K562 (cell line): Measurements from ENCODE around the gene FHIT. TPM values are rescaled to one million over a fixed set of nuclear protein-coding genes. Genes with fewer than 3 reads are reported as not detected.
A peak's percentile ranks its signal among the peaks of the same experiment; 100 is the strongest.

ENCODE experiments used
- AFF1 ChIP-seq, 2 experiments: fragments of 450-650 bp; IDR thresholded peaks; 2 replicates each; pipeline ENCODE4 v1.6.1; 2018; ENCODE audit warnings: mild to moderate bottlenecking in 2 of 2, low read depth in 1 of 2; ENCODE audit not compliant: partially characterized antibody in 2 of 2
- BACH1 ChIP-seq: fragments of 200-800 bp; sonication (Bioruptor generic); IDR thresholded peaks from 2 replicates; pipeline ENCODE4 v1.6.1; 2016; ENCODE audit warnings: missing genetic modification characterization, missing compliant biosample characterization
- CHAMP1 ChIP-seq: fragments of 450-650 bp; IDR thresholded peaks from 2 replicates; pipeline ENCODE4 v1.6.1; 2016; ENCODE audit warnings: mild to moderate bottlenecking
- CHCHD3 ChIP-seq: fragments of 250-450 bp; sonication (Bioruptor Pico); IDR thresholded peaks from 2 replicates; pipeline ENCODE4 v2.1.2; 2022; ENCODE audit warnings: mild to moderate bottlenecking
- FOXJ2 ChIP-seq: fragments of 200-800 bp; sonication (Bioruptor generic); IDR thresholded peaks from 2 replicates; pipeline ENCODE4 v1.6.1; 2016; ENCODE audit warnings: missing genetic modification characterization, missing compliant biosample characterization
- GATA2 ChIP-seq: sonication (generic); formaldehyde crosslinking; IDR thresholded peaks from 2 replicates; pipeline ENCODE4 v1.4.0; 2020; ENCODE audit warnings: mild to moderate bottlenecking, missing genetic modification reagents
- HDAC3 ChIP-seq: fragments of 450-650 bp; IDR thresholded peaks from 2 replicates; pipeline ENCODE4 v1.6.1; 2018; ENCODE audit warnings: borderline replicate concordance, mild to moderate bottlenecking, moderate library complexity; ENCODE audit not compliant: partially characterized antibody
- IRF9 ChIP-seq: fragments of 450-650 bp; IDR thresholded peaks from 2 replicates; pipeline ENCODE4 v1.6.1; 2016; ENCODE audit warnings: missing biosample characterization, missing genetic modification characterization
- MCM2 ChIP-seq: fragments of 450-650 bp; IDR thresholded peaks from 2 replicates; pipeline ENCODE4 v1.6.1; 2017; ENCODE audit warnings: low read depth, mild to moderate bottlenecking
- MTA1 ChIP-seq: fragments of 450-650 bp; IDR thresholded peaks from 2 replicates; pipeline ENCODE4 v1.6.1; 2017; ENCODE audit warnings: borderline replicate concordance
- RBM25 ChIP-seq: fragments of 200-400 bp; formaldehyde crosslinking; IDR thresholded peaks from 2 replicates; pipeline ENCODE4 v1.6.1; 2018; ENCODE audit warnings: low read length, low read depth, moderate library complexity; ENCODE audit not compliant: severe bottlenecking
- USF2 ChIP-seq: sonication (generic); formaldehyde crosslinking; IDR thresholded peaks from 2 replicates; pipeline ENCODE4 v1.5.0; 2020; ENCODE audit warnings: missing genetic modification reagents
- YY1 ChIP-seq, 3 experiments: IDR thresholded peaks; 2 replicates each; pipeline ENCODE4 v1.6.1; 2011; ENCODE audit warnings: low read length in 2 of 3, mild to moderate bottlenecking in 2 of 3, moderate library complexity in 2 of 3, borderline replicate concordance in 1 of 3, control low read depth in 1 of 3, low read depth in 1 of 3; ENCODE audit not compliant: insufficient read depth in 3 of 3, insufficient replicate concordance in 2 of 3, control insufficient read depth in 1 of 3, insufficient read length in 1 of 3; ENCODE audit errors: extremely low read depth in 1 of 3
- ZFP91 ChIP-seq: sonication (generic); formaldehyde crosslinking; IDR thresholded peaks from 2 replicates; pipeline ENCODE4 v1.8.0; 2022; ENCODE audit warnings: mild to moderate bottlenecking, missing genetic modification reagents
- ZNF217 ChIP-seq: sonication (generic); formaldehyde crosslinking; IDR thresholded peaks from 2 replicates; pipeline ENCODE4 v1.8.0; 2022; ENCODE audit warnings: mild to moderate bottlenecking, missing genetic modification reagents
- ZNF311 ChIP-seq: fragments of 250-450 bp; sonication (Bioruptor Pico); IDR thresholded peaks from 2 replicates; pipeline ENCODE4 v1.4.0; 2020; ENCODE audit warnings: mild to moderate bottlenecking, moderate library complexity
- polyA plus RNA-seq, 8 experiments: library from polyadenylated mRNA; depleted of rRNA in 4 of 8; stranded (reverse) in 5 of 8; unstranded in 3 of 8; fragments of >200 nt; fragmentation: Nextera tagmentation in 2 of 8; fragmentation: Illumina TruSeq in 1 of 8; extraction: Ambion mirVana in 2 of 8; extraction: Trizol in 1 of 8; gene quantifications; 2 replicates each; pipeline versions ENCODE4 v1.2.1 to v1.2.3, GENCODE V29; 2011 to 2014; ENCODE audit warnings: inconsistent platforms in 1 of 8, missing spikeins in 1 of 8
- total RNA-seq, 7 experiments: library from RNA; depleted of rRNA in 6 of 7; stranded (reverse); fragments of >200 nt in 6 of 7; fragmentation: Illumina TruSeq in 2 of 7; extraction: Trizol in 2 of 7; gene quantifications; 2 replicates each; pipeline versions ENCODE4 v1.2.1 to v1.2.3, GENCODE V29; 2011 to 2021; ENCODE audit warnings: low replicate concordance in 1 of 7

Gene FHIT
- total and polyA plus RNA-seq, 9 of the 15 experiments (the other 6 are each of a cell fraction or from before 2014, with no cell fraction given): 1.7 to 9.1 (median 4.3) TPM

GRCh38 chr3:60277361-60277800 is 973.9 kb downstream of the FHIT start (continued):
- TF ChIP-seq ZFP91 (CRISPR knock-in tag) (no peak), ZNF217 (CRISPR knock-in tag) (no peak), CHCHD3 (CRISPR knock-in tag) (no peak), ZNF311 (CRISPR knock-in tag) (no peak), USF2 (CRISPR knock-in tag) (no peak), GATA2 (no peak), MTA1 (no peak), AFF1 (IDR thresholded peaks at IDR 0.05; ENCODE audit: low read depth in 1 of 2, partially characterized antibody in 2 of 2) (peak in 1 of 2 experiments; percentile 29), IRF9 (tag) (no peak), HDAC3 (no peak), CHAMP1 (no peak), MCM2 (no peak), YY1 (IDR thresholded peaks at IDR 0.05; ENCODE audit: borderline replicate concordance in 1 of 3, control insufficient read depth in 1 of 3, extremely low read depth in 1 of 3, insufficient read depth in 3 of 3, insufficient read length in 1 of 3, insufficient replicate concordance in 2 of 3, low read depth in 1 of 3, low read length in 2 of 3) (peak; percentile 84 to 98 (median 92)), FOXJ2 (tag) (peak; percentile 84; the same call in 1 of the 2 replicates), BACH1 (tag) (peak; percentile 54; the same call in 1 of the 2 replicates), RBM25 (no peak)
